BJ (cell line): ENCODE data around the gene CDC73. TPM values are rescaled to one million over a fixed set of nuclear protein-coding genes. Genes with fewer than 3 reads are reported as not detected.
A peak's percentile ranks its signal among the peaks of the same experiment; 100 is the strongest.

ENCODE experiments used
- CTCF ChIA-PET: fragments of 350-600 bp; formaldehyde crosslinking; extraction: SDS; loops from one replicate; lab custom pipeline; 2021; ENCODE audit warnings: antibody characterized with exemption, inconsistent platforms; lab: Yijun Ruan, JAX
- POLR2A ChIA-PET: fragments of 300-600 bp; sonication (Branson Sonifier 250); formaldehyde crosslinking; extraction: SDS; loops from one replicate; lab custom pipeline; 2021; ENCODE audit warnings: antibody characterized with exemption; lab: Charles Lee
- DNase-seq: peaks from one replicate; pipeline ENCODE4 v3.0.0-alpha.2; 2011; ENCODE audit warnings: low read depth
- H3K27me3 ChIP-seq: 2 replicates; pipeline ENCODE4 v1.6.0; 2011; ENCODE audit warnings: low read length; ENCODE audit not compliant: control insufficient read depth, insufficient read depth
- H3K36me3 ChIP-seq: 2 replicates; pipeline ENCODE4 v1.5.1; 2011; ENCODE audit warnings: low read length; ENCODE audit not compliant: control insufficient read depth, insufficient read depth
- H3K4me3 ChIP-seq: 2 replicates; pipeline ENCODE4 v1.5.1; 2011; ENCODE audit warnings: low read depth, mild to moderate bottlenecking, control low read depth, low read length
- CTCF ChIP-seq: IDR thresholded peaks from 2 replicates; pipeline ENCODE4 v1.5.1; 2011; ENCODE audit warnings: low read depth, mild to moderate bottlenecking, control low read depth, inconsistent platforms, low read length, moderate library complexity; ENCODE audit not compliant: insufficient read depth
- polyA plus RNA-seq: library from polyadenylated mRNA; depleted of rRNA; stranded (reverse); fragments of >200 nt; gene quantifications from 2 replicates; pipeline ENCODE4 v1.2.3, GENCODE V29; 2011

Gene CDC73
- polyA plus RNA-seq, 1 experiment, result 16.1 TPM

GRCh38 chr1:193181985-193182384, 60.2 kb downstream of the CDC73 start:
- ChIA-PET CTCF (interaction anchor here (1.0 to 1.4 kb wide), 3 partner anchors 12 to 390 kb away, joined by 3 to 5 read pairs (median 4); no protein-coding TSS in a partner anchor), POLR2A (no interaction called here)
- Histone ChIP-seq H3K36me3 (no peaks in the 10 kb centered on the region), H3K27me3 (no peaks in the 10 kb centered on the region), H3K4me3 (no peak overlapping the region)
- no peak for TF ChIP-seq CTCF
- DNase-seq, result no peak

- CTCF ChIA-PET, result interaction anchor here (2.6 kb wide), 1 partner anchor 156 kb away, joined by 13 read pairs; no protein-coding TSS in a partner anchor
- TF ChIP-seq CTCF, result peak; percentile 72
- no peak for DNase-seq
- Histone ChIP-seq H3K36me3 (no peaks in the 10 kb centered on the region), H3K27me3 (no peaks in the 10 kb centered on the region), H3K4me3 (no peak overlapping the region)
- POLR2A ChIA-PET, result no interaction called here
Measured at GRCh38 chr1:193183019-193183627, 61.3 kb downstream of the CDC73 start.

- CTCF ChIA-PET, result interaction anchor here (1.1 to 2.6 kb wide), 2 partner anchors 151 to 154 kb away, joined by 4 to 13 read pairs; no protein-coding TSS in a partner anchor
- H3K36me3 ChIP-seq, result no peaks in the 10 kb centered on the region
- DNase-seq, result no peak
- no peaks in the 10 kb centered on the region for H3K27me3 ChIP-seq
- POLR2A ChIA-PET, result interaction anchor here (0.5 to 0.8 kb wide), 2 partner anchors 126 to 1207 kb away, joined by 3 to 5 read pairs; partner anchors contain the start of gene UCHL5
- TF ChIP-seq CTCF, result no peak
- no peak overlapping the region for H3K4me3 ChIP-seq
Measured at GRCh38 chr1:193184776-193185175, 62.9 kb downstream of the CDC73 start.

GRCh38 chr1:193185211-193185610, 63.4 kb downstream of the CDC73 start:
- Histone ChIP-seq H3K4me3 (0 out of 2 replicates have a peak overlapping the region, but pooled peaks have one; percentile 10), H3K36me3 (no peaks in the 10 kb centered on the region), H3K27me3 (no peaks in the 10 kb centered on the region)
- no peak for DNase-seq
- ChIA-PET POLR2A (interaction anchor here (0.5 kb wide), 1 partner anchor 1206 kb away, joined by 5 read pairs; no protein-coding TSS in a partner anchor), CTCF (interaction anchor here (0.6 to 2.6 kb wide), 3 partner anchors 60 to 153 kb away, joined by 3 to 13 read pairs (median 4); no protein-coding TSS in a partner anchor)
- no peak for TF ChIP-seq CTCF
